HG03571 (cell line): Measurements from ENCODE around the gene IQSEC1.

Experiments
- ATAC-seq: cut with Tn5 transposase; IDR thresholded peaks from one replicate; pipeline ENCODE4 v1.9.1; 2021; ENCODE audit not compliant: unreplicated experiment

Gene IQSEC1

GRCh38 chr3:13107661-13108060, 34.4 kb upstream of the IQSEC1 start:
- no peak for ATAC-seq

GRCh38 chr3:13106308-13107001, 33.2 kb upstream of the IQSEC1 start:
- no peak for ATAC-seq

- ATAC-seq, result no peak
Measured at GRCh38 chr3:13105896-13106250, 32.6 kb upstream of the IQSEC1 start.

DNA sequence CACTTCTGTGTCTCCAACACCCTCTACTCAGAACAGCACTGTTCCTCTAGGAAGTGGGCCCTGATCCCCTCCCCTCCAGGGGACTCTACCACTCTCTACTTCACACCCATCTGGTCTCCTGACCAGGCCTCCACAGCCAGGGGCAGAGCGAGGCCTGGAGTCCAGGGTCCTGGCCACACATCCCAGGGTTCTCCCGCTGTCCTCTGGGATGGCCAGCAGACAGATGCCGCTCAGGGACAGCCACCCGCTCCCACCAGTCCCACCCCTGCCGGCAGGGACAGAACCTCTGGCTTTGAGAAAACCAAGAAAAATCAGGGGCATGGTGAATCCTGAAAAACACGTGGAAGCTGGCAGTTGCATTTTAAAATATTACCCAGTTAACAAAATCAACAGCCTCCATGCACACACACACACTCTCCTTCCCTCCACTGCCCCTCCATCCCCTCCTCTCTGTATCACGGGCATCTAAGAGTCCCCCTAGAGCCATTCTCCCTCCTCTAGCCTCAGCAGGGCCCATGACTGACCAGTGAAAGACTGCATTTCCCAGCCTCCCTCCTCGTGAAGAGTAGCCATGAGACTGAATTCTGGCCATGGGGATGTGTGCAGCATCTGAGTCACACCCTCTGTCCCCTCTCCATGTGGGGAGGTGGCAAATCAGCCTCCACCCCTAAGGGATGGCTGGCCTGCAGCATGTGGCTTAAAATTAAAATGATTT, 32.1 kb upstream of the IQSEC1 start:
- ATAC-seq, result no peak

DNA sequence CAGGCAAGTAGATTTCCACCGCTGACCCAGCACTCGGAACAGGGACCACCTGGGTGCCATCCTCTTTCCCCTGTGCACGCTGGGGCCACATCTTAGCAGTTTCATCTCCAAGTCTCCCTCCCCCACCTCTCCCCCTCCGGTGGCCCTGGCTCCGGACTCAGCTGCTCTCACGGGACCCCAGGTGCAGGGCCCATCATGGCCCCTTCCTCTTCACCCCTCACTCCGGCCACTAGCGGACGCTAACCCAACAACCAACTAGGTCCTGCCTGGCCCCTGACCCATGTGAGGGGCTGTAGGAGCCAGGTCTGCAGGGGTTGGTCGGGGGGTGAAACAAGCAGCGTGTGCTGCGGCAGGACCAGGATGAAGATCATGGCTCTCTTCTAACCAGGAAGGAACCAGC, 31.3 kb upstream of the IQSEC1 start:
- ATAC-seq, result no peak

- ATAC-seq, result no peak
Measured at GRCh38 chr3:13103416-13104058, 30.3 kb upstream of the IQSEC1 start.

- ATAC-seq, result no peak
Measured at GRCh38 chr3:13102386-13103345, 29.4 kb upstream of the IQSEC1 start.

DNA sequence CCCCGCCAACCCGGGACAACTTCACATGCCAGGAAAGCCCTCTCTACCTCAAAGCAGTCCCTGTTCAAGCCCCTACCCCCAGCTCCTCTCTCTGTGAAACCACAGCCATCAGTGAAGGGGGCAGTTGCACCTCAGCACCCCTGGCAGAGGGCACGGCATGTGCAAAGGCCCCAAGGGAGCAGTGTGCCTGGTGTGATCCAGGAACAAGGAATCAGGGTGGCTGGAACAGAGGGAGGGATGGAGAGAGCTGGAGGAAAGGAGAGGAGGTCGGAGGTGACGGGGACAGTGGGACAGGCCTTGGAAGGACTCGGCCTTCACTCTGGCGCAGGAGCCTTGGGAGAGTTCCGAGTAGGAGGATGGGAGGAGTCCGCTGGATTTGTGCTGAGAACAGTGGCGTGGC, 26.5 kb upstream of the IQSEC1 start:
- no peak for ATAC-seq

DNA sequence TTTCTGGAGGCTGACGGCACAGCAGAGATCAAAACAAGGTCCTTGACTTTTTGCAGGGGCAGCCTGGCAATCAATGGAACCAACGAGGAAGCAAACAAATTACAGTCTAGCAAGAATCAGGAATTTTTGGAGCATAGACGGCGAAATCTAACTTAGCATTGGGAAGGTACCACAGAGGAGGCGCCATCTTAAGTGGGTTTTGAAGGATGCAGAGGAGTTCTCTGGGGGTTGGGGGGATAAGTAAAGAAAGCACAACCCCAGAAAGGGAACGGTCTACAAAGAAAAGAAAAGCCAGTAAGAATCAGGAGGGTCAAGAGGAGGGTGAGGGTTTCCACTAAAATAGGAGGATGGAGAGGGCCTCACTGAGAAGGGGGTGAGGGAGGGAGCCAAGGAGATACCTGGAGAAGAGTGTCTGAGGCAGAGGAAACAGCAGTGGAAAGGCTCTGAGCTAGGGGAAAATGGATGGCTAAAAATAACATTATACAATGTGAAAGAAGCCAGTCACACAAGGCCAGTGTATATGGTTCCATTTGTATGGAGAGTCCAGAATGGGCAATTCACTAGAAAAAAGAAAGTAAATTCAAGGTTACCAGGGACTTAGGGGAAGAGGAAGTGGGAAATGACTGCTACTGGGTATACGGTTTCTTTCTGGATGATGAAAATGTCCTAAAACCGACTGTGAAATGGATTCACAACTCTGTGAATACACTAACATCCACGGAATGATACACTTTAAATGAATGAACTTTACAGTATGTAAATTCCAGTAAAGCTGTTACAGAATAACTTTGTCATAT, 25.2 kb upstream of the IQSEC1 start:
- no peak for ATAC-seq

DNA sequence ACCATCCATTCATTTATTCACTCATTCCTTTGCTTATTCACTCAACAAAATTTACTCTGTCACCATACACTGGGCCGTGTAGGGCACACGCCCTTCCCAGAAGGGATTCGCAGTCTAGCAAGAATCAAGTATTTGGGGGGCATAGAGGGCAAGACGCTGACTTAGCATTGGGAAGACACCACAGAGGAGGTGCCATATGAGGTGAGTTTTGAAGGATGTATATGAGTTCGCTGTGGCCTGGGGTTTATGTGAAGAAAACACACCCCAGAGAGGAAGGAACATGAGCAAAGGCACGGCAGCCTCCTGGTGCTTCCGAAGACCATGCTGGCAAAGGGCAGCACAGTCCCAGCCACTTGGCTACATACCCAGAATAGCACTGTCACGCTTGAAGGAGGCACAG, 23.1 kb upstream of the IQSEC1 start:
- no peak for ATAC-seq

DNA sequence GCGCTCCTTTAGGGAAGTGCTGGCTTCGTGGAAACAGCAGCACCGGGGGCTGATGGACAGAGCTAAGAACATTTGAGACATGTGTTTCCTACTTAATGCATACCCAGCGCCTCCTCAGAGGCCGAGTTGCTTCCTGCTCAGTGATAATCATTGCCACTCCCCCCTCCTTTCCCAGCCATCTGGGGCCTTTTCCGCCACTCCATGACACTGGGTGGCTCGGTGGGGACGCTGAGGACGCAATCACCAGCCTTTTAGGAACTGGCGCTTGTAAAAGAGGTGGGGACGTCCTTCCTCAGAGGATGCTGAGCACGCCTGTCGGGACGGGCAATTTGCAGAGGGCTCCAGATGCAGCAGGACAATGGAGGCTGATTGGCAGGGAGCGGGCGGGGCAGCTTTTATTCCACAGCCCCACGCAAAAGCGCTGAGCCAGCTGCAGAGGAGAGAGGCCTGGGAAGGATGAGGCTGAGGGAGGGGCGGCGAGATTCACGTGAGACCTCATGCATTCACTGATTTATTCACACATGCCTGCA, 22.2 kb upstream of the IQSEC1 start:
- no peak for ATAC-seq

- ATAC-seq, result no peak
Measured at GRCh38 chr3:13093687-13094086, 20.5 kb upstream of the IQSEC1 start.

- ATAC-seq, result no peak
Measured at GRCh38 chr3:13092621-13093617, 19.7 kb upstream of the IQSEC1 start.

- peak; percentile 53 for ATAC-seq
Measured at GRCh38 chr3:13091898-13092611, 18.8 kb upstream of the IQSEC1 start.

- peak; percentile 53 for ATAC-seq
Measured at GRCh38 chr3:13088028-13089006, 15.1 kb upstream of the IQSEC1 start.

DNA sequence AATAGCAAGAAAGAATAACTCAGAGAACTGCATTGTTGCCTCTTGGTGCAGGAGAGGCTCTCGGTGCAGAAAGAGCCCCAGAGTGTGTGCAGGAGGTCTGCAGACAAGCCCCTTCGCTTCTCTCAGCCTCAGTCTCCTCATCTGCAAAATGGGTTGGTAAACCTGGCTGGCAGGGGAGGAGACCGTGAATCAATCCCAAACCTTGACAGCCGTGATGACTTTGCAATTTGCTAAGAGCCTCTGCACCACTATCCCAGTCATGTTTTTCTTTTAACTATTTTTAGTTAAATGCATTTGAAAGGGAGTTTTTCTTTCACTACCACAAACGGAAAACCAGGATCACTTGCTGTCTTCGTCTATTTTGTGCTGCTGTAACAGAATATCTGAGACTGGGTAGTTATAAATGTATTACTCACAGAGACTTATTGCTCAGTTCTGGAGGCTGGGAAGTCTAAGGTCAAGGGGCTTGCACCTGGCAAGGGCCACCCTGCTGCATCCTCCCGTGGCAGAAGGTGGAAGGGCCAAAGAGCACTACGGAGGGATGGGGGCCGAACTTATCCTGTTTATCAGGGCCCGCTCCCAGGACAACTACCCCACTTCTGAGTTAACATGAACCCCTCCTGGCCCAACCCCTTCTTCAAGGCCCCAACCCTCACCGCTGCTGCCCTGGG, 14.2 kb upstream of the IQSEC1 start:
- ATAC-seq, result no peak
